Activated gamma-delta T cell (primary cell): ENCODE data around the gene UGT1A4.

ENCODE experiments used
- DNase-seq: peaks from one replicate; lab custom pipeline; 2025; lab: John Stamatoyannopoulos, UW

The UGT1A4 gene

DNA sequence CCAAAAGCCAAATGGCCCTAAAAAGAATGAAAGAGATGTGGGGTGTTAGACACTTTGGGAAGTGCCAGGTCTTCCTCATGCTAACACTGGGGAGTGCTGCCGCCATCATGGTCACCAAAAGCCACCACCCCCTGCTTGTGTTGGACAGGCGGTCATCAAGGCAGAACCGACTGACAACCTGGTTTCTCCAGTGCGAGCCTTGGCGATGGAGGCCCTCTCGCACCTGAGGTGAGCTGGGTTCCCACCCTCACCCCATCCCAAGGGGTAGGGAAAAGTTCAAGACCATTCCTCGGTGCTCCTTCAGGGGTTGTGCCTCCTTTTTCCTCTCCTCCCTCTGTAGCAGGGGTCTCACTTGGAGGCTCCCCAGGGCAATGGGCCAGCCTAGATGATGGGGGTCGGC lies 93.2 kb downstream of the UGT1A4 start:
- DNase-seq, result no peak

DNA sequence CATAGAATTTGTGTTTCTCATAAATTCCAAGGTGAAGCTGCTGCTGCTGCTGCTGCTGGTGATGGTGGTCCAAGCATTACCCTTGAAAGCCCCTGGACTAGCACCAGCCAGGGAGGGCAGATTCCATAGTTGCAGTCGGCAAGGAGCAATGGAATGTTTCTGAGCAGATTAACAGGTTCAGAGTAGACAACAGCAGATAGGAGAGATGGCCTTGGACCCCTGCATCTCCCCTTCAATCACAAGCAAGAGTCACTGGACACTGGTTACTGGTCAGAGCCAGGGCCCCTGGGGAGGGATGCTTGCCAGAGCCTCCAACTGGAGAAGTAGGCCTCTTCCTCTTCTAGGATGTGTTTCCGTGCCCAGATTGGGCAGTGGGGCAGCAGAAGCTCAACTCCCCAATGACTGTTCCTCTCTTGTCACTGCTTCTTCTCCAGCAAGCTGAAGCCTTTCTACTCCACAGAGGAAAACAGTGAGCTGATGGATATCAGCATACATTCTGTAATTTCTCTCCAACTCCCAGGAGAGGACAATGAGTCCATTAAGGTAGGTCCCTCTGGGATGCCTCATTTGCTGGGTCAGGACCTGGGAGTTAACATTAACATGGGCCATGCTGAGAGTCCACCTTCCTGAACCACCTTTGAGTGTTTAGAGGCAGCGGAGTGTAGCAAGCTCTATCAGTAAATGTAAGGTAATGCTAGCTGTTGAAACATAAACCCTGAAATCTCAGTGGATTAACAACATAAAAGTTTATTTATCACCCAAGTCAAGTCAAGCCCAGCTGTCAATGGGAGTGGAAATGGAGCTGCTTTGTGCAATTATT lies 94.9 kb downstream of the UGT1A4 start:
- no peak for DNase-seq

DNA sequence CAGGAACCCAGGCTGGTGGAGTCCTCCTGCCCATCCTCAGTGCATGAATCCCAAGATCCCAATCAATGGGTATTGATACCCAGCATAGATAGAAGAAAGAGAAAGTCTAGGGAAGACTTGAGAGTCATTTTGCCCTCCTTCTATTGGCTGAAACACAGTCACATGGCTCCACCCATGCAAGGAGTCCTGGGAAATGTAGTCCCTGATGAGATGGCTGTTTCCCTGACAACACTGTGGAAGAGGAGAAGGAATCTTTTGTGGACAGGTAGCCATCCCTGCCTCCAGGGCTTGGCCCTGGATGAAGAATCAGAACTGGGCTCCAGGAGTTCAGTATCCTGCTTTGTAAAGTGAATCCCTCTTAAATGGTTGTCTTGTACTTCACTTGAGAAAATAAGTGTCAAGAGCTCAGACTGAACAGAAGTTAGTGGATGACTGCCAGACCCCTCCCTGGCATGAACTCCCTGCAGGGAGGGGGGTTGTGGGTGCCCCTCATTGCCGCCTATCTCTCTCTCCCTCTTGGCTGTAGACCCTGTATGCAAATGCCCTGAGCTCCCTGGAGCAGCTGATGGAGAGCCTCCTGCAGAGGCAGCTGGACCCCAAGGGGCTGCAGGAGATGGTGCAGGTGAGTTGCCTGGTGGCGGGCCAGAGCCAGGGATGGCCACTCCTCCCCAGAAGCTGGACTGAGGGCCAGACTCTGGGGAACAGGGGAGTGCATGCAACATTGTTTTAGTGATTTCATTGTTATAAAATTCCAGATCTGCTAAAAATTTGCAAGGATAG lies 95.7 kb downstream of the UGT1A4 start:
- DNase-seq, result no peak

DNA sequence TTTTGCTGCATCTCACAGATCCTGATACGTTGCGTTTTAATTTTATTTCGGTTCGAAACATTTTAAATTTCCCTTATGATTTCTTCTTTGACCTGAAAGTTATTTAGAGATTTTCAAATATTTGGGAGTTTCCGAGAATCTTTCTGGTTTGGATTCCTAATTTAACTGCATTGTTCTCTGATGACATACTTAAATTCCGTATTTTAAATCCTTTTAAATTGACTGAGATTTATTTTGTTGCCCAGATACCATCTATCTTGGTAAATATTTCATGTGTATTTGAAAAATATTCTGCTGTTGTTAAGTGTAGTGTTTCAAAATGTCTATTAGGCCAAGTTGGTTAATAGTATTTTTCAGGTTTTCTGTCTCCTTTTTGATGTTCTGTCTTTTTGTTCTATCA lies 97.3 kb downstream of the UGT1A4 start:
- DNase-seq, result no peak

DNA sequence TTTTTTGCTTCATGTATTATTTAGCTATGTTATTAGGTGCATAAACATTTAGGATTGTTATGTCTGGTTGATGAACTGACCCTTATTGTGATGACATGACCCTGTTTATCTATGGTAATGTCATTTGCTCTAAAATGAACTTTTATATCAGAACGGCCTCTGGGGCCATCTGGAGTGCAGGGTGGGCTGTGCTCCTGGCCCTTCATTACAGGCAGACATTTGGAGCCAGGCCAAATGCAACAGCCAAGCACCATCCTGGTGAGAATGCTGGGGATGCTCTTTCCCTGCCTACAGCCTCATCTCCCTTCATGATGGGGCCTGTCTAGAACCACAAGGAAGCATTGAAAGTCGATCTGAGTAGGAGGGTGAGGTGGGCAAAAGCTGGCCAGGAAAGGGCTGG lies 97.8 kb downstream of the UGT1A4 start:
- DNase-seq, result no peak

DNA sequence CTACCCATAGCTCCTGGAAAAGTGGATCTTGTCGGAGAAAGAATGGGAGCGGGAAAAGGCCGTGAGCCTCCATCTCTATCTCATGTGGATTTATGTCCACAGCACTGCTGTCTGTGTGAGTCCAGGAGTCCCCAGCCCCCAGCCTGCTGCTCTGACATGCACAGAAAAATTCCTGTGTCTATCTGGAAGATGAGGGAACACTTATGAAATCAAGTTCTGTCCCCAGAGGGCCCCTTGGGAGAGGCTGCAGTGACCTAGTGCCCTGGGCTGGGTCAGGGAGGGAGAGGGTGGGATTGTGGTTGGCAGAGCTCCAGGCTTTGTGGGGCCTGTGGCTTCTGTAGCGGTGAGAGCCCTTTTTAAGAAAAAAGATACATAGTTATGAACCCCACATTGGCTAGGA lies 98.2 kb downstream of the UGT1A4 start:
- no peak for DNase-seq

DNA sequence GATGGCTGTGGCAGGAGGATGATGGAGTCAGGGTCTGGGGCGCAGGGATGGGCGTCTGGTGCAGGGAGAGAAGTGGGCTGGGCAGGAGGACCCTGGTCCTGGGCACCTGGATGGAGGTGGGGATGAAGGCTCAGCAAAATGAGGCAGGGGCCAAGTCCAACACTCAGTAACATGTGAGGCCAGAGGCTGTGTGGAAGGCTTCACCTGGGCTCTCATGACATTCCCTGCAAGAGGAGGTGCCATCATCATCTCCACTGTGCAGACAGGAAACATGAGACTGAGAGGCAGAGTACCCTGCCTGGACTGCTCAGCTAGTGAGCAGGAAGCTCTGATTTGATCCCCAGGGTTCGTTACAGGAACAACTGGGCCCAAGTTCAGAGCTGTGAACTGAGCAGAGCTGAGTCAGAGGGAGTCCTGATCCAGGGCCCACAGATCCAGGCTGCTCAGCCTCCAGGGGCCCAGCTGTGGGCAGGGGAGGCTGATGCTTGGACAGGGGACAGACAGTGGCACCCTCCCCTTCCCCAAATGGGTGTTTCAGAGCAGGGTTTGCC lies 98.9 kb downstream of the UGT1A4 start:
- no peak for DNase-seq

DNA sequence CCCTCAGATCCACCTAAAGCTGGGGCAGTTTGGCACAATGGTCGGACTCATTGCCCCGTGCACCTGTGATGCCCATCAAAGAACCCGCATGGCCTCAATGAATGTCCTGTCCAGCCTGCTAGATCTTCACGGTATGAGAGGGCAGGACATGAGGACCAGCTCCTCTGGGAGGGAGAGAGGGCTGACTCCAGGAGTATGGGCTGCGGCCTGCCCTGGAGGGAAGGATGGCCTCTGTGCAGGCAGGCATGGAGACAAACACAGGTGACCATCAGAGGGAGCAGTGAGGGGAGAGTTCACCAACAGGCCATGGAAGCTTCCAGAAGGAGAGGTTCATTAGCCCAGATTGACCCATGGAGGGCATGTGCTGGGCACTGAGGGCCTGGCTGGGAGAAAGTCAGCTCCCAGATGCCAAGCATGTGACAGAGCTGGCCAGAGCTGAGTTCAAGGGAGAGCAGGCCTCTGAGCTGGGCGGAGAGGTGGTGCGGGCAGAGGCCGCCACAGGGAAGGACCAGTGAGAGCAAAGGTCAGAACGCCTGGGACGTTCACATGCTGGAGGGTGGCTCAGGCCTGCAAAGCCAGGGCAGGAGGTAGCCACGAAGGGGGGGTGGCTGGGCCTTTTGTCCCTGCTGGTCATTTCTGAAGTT lies 99.6 kb downstream of the UGT1A4 start:
- DNase-seq, result no peak

DNA sequence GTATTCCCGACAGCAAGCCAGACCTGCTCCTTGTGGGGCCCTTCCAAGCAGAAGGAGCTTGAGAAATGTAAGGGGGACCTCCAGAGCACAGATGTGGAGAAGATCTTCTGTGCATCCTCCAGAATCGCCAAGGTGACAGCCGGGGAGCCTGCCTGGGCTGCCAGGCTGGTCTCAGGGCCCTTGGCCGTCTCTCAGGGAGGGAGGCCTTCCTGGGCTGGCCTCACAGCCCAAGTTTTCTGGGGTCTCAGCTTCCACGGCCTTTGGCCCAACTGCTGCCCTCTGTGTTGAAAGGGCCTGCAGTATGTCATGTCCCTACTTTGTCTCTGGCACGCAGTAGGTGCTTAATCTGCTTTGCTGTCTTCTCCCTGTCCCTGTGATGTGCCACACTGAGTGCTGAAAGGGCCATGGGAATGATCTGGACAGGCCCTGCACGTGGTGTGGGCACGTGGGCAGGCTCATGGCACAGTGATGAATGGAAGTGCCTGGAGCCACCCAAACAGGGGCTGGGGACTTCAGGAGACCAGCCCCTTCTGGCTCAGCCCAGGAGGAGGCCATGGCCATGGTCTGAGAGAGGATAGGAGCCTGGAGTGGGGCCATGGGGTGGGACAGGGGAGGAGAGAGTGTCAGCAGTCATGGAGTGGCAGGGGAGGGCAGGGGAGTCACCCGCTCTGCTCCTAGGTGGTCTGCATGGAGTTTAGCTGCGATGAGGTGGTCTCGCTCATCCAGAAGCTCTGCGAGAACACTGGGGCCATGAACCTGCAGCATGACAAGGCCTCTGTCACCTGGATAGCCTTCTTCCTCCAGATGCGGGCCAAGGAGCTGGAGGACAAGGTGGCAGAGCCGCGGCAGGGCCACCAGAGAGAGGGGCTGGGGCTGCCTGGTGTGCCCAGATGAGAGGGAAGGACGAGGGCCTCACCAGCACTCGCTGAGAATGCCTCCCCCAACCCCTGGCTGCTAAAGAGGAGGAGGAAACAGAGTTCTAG lies 100.4 kb downstream of the UGT1A4 start:
- no peak for DNase-seq

DNA sequence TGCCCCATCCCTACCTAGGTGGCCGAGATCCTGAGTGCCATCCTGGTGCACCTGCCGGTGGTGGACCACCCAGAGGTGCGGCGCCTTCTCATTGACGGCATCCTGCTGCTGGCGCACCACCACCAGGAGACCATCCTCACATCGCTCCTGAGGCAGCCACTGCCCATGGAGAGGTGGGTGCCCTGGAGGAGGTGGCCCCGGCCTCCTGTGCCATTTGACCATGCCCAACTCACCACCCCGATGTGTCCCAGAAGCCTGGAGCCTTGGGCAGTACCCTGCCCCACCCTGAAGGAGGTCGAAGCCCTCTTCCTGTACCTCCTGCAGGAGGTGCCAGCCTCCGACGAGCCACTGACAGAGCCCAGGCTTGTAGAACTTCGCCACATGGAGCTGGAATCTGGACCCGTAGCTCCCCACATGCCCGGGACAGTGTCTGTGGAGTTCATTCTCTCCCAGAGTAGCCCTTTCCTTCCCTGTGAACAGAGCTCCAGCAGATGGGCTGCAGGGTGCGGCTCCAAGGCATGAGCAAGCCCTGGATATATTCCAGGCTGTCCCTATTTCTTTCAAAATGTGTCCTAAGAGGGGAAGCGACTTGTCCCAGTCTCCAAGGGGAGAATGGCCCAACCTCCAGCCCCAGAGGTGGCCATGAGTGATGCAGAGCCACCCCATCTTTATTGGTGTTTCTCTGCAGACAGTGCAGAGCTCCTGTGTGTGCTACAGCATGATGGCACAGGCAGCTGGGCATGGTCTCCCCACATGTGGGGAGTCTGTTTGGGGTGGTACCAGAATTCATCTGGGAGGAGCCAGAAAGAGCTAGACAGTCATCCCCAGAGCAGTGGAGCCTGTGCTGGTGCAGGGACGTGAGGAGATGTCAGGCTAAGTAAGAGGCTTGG lies 101.6 kb downstream of the UGT1A4 start:
- no peak for DNase-seq

DNA sequence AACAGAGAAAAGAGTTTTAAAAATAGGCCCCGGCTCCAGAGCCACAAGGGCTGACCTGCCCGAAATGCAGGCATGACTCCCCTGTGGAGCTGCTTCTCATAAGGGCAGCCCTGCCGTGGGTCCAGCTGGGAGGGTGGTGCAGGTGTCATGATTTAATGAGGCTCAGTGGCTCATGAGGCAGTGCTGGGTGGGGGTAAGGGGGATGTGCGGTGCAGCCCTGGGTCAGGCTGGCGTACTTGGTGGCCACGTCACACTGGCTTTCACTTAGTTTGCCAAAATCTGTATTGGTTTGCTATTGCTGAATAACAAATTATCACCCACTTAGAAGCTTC lies 102.2 kb downstream of the UGT1A4 start:
- no peak for DNase-seq

DNA sequence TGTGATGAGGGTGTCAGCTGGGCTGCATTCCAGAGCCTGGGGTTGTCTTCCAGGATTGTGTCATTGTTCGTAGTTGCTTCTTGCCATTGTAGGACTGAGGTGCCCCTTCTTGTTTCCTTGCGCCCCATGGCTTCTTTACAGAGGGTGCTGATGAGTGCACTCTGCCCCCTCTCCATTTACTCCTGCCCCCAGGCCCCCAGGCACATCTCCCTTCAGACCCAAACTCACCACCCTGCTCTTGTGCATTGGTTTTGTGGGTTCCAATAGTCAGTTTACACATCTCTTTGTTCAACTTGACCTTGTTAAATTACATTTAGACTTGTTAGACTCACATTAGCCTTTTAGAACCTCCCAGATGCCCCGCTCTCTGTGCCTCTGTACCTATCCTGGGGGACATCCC lies 102.7 kb downstream of the UGT1A4 start:
- DNase-seq, result no peak

DNA sequence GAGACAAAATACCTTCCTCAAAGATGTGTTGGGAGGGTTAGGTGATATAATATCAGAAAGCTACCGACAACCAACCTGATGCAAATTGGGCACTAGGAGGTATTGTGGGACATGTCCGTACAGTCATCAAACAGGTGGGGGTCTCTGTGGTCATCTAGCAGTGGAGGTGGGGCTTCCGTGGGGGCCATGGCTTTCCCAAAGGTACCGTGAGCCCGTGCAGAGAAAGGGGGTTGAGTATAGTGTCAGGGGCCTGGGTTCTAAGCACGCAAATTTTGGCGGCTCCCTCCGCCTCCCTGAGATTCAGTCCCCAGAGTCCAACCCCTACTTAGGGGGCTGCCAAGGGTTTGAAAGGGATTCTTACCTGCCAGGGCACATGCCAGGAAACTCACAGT lies 103.2 kb downstream of the UGT1A4 start:
- DNase-seq, result no peak

DNA sequence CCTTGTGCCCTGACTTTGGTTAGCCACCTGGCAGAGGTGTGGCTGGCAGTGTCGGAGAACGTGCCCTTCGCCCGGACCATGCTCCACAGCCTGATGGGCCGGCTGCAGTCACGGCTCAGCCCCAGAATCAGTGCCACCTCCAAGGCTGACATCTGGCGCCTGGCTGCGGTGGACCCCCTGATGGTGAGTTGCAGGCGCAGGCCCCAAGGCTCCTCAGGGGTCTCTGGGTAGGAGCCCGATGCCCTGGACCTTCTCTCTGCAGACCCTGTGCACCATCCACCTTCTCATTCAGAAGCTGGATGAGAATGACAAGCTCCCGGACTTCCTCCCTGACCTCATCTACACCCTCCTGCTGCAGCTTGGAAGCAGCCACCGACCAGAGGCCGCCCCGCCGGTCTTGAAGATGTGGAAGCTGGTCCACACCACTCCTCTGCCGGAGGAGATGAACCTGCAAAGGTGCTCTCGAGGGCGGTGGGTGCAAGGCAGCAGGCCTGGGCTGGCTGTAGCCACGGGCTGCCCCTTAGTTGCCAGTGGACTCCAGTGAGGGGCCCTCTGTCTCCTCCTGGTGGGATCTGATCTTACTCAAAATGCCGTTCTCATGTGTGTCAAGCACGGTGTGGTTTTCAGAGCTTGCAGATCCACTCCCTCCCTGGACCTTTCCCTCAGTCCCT lies 103.7 kb downstream of the UGT1A4 start:
- no peak for DNase-seq
